LNCaP clone FGC (cell line): ENCODE results near the gene RAD51C.
A peak's percentile ranks its signal among the peaks of the same experiment; 100 is the strongest.
"Not testable (repeated sequence)": the region's sequence is repeated elsewhere in the genome, so short reads cannot be mapped to it uniquely, and the experiment has no call there.

Experiments
- DNase-seq: peaks from one replicate; pipeline ENCODE4 v3.0.0-alpha.2; 2011; ENCODE audit warnings: low read depth
- H3K4me3 ChIP-seq: 2 replicates; pipeline ENCODE4 v1.5.1; 2011; ENCODE audit warnings: mild to moderate bottlenecking, low read depth, low read length, control low read depth
- CTCF ChIP-seq: IDR thresholded peaks from 2 replicates; pipeline ENCODE4 v1.5.1; 2012; ENCODE audit warnings: mild to moderate bottlenecking; ENCODE audit not compliant: control insufficient read depth, insufficient read depth; ENCODE audit errors: extremely low read depth

The RAD51C gene

GRCh38 chr17:58741121-58741625, 48.8 kb downstream of the RAD51C start:
- DNase-seq: no peak
- no peak for TF ChIP-seq CTCF
- no peak overlapping the region for H3K4me3 ChIP-seq

GRCh38 chr17:58747674-58748073, 55.3 kb downstream of the RAD51C start:
- no peak for TF ChIP-seq CTCF
- DNase-seq: no peak

GRCh38 chr17:58749627-58750026, 57.2 kb downstream of the RAD51C start:
- not testable (repeated sequence) for H3K4me3 ChIP-seq, DNase-seq

More at GRCh38 chr17:58747674-58748073, 55.3 kb downstream of the RAD51C start:
- H3K4me3 ChIP-seq: no peak overlapping the region

- TF ChIP-seq CTCF: no peak
- no peak for DNase-seq
- no peak overlapping the region for H3K4me3 ChIP-seq
Measured at GRCh38 chr17:58753026-58753425, 60.6 kb downstream of the RAD51C start.

GRCh38 chr17:58755269-58755576, 62.8 kb downstream of the RAD51C start:
- TF ChIP-seq CTCF: no peak
- H3K4me3 ChIP-seq: peak overlapping the region; percentile 62
- no peak for DNase-seq

- H3K4me3 ChIP-seq: peak within 1 kb of the TSS; percentile 62
- DNase-seq: no peak
- TF ChIP-seq CTCF: no peak
Measured at GRCh38 chr17:58755577-58756245, 63.3 kb downstream of the RAD51C start, which contains the start of gene PPM1E. PPM1E (plus strand) TSS chr17:58755854.

GRCh38 chr17:58756246-58757161, 64.1 kb downstream of the RAD51C start:
- no peak for DNase-seq
- H3K4me3 ChIP-seq: peak overlapping the region; percentile 62
- TF ChIP-seq CTCF: no peak
